Thoracic aorta (tissue), 2 donors: ENCODE measurements around the gene GCNT3. TPM values are rescaled to one million over a fixed set of nuclear protein-coding genes. Genes with fewer than 3 reads are reported as not detected.

Experiments used
- ATAC-seq: fragments of 150-250 bp; one replicate; pipeline ENCODE4 v1.8.0; 2017; ENCODE audit warnings: low read depth; ENCODE audit not compliant: insufficient number of reproducible peaks, low FRiP score
- DNase-seq: peaks from one replicate; pipeline ENCODE4 v3.0.0-alpha.2; 2020; ENCODE audit warnings: low spot score
- H3K27ac ChIP-seq, 2 donors: fragments of 200-600 bp; sonication (generic); 1 replicate in 1 of 2; 2 replicates in 1 of 2; pipeline ENCODE4 v1.5.1; 2016; ENCODE audit warnings: mild to moderate bottlenecking in 2 of 2, moderate library complexity in 2 of 2
- H3K27me3 ChIP-seq: fragments of 200-600 bp; sonication (generic); replicated peaks from 2 replicates; pipeline ENCODE4 v1.6.0; 2016; ENCODE audit warnings: mild to moderate bottlenecking; ENCODE audit not compliant: insufficient read depth
- H3K36me3 ChIP-seq: fragments of 200-600 bp; sonication (generic); one replicate; pipeline ENCODE4 v1.5.1; 2016
- H3K4me1 ChIP-seq, 2 donors: fragments of 200-600 bp; sonication (generic); 1 replicate in 1 of 2; 2 replicates in 1 of 2; pipeline versions ENCODE4 v1.5.1 to v1.6.0; 2016; ENCODE audit warnings: low read depth in 2 of 2, mild to moderate bottlenecking in 1 of 2; ENCODE audit not compliant: control insufficient read depth in 1 of 2
- H3K4me3 ChIP-seq: fragments of 200-600 bp; sonication (generic); 2 replicates; pipeline ENCODE4 v1.5.1; 2016; ENCODE audit warnings: mild to moderate bottlenecking
- H3K9me3 ChIP-seq: fragments of 200-600 bp; sonication (generic); 2 replicates; pipeline ENCODE4 v1.5.1; 2016
- CTCF ChIP-seq: fragments of 200-600 bp; sonication (generic); IDR thresholded peaks from one replicate; pipeline ENCODE4 v1.5.1; 2019; ENCODE audit warnings: antibody characterized with exemption
- total RNA-seq, 2 donors: library from RNA; depleted of rRNA; stranded (reverse); fragments of >200 nt; gene quantifications; one replicate each; pipeline versions ENCODE4 v1.1.0 to v1.2.3, GENCODE V29; 2016

Gene GCNT3
- total RNA-seq, 2 donors from 2014 or later, result 0.92 TPM; not detected in 1

GRCh38 chr15:59590027-59590426 is 21.6 kb upstream of the GCNT3 start:
- Histone ChIP-seq H3K9me3 (no peaks in the 10 kb centered on the region), H3K36me3 (no peaks in the 10 kb centered on the region), H3K4me3 (no peak overlapping the region), H3K4me1 (no peaks in the 10 kb centered on the region), H3K27me3 (no peaks in the 10 kb centered on the region), H3K27ac (no peak overlapping the region)
- ATAC-seq, result no peak
- no peak for DNase-seq
- no peak for TF ChIP-seq CTCF

- no peak overlapping the region for H3K27ac ChIP-seq
- TF ChIP-seq CTCF, result no peak
Observed at GRCh38 chr15:59591356-59591755, 20.2 kb upstream of the GCNT3 start.

GRCh38 chr15:59594493-59594942 is 17.1 kb upstream of the GCNT3 start:
- H3K27me3 ChIP-seq, result no peaks in the 10 kb centered on the region
- no peaks in the 10 kb centered on the region for H3K4me1 ChIP-seq
- no peak overlapping the region for H3K4me3 ChIP-seq
- no peak for TF ChIP-seq CTCF
- H3K9me3 ChIP-seq, result no peaks in the 10 kb centered on the region
- no peaks in the 10 kb centered on the region for H3K36me3 ChIP-seq
- H3K27ac ChIP-seq, result no peak overlapping the region
- ATAC-seq (no peak), DNase-seq (no peak)

More at GRCh38 chr15:59591356-59591755, 20.2 kb upstream of the GCNT3 start:
- DNase-seq (no peak), ATAC-seq (no peak)
- H3K4me1 ChIP-seq, result no peaks in the 10 kb centered on the region
- no peaks in the 10 kb centered on the region for H3K9me3 ChIP-seq
- no peaks in the 10 kb centered on the region for H3K36me3 ChIP-seq
- H3K4me3 ChIP-seq, result no peak overlapping the region
- H3K27me3 ChIP-seq, result no peaks in the 10 kb centered on the region

- ATAC-seq (no peak), DNase-seq (no peak)
- no peaks in the 10 kb centered on the region for H3K36me3 ChIP-seq
- H3K4me3 ChIP-seq, result no peak overlapping the region
- H3K27ac ChIP-seq, result no peak overlapping the region
- no peaks in the 10 kb centered on the region for H3K9me3 ChIP-seq
- no peaks in the 10 kb centered on the region for H3K27me3 ChIP-seq
- no peaks in the 10 kb centered on the region for H3K4me1 ChIP-seq
- TF ChIP-seq CTCF, result no peak
Observed at GRCh38 chr15:59594991-59595390, 16.6 kb upstream of the GCNT3 start.

- H3K27ac ChIP-seq, result no peak overlapping the region
Observed at GRCh38 chr15:59595434-59595915, 16.1 kb upstream of the GCNT3 start.

More at GRCh38 chr15:59595434-59595915, 16.1 kb upstream of the GCNT3 start:
- DNase-seq (no peak), ATAC-seq (no peak)
- Histone ChIP-seq H3K4me3 (no peak overlapping the region), H3K9me3 (no peaks in the 10 kb centered on the region), H3K36me3 (no peaks in the 10 kb centered on the region), H3K4me1 (no peaks in the 10 kb centered on the region), H3K27me3 (no peaks in the 10 kb centered on the region)
- TF ChIP-seq CTCF, result no peak
